BJ (cell line): ENCODE results near the gene COQ8A. TPM values are rescaled to one million over a fixed set of nuclear protein-coding genes. Genes with fewer than 3 reads are reported as not detected.

ENCODE experiments used
- CTCF ChIA-PET: fragments of 350-600 bp; formaldehyde crosslinking; extraction: SDS; loops from one replicate; lab custom pipeline; 2021; ENCODE audit warnings: antibody characterized with exemption, inconsistent platforms; lab: Yijun Ruan, JAX
- POLR2A ChIA-PET: fragments of 300-600 bp; sonication (Branson Sonifier 250); formaldehyde crosslinking; extraction: SDS; loops from one replicate; lab custom pipeline; 2021; ENCODE audit warnings: antibody characterized with exemption; lab: Charles Lee
- DNase-seq: peaks from one replicate; pipeline ENCODE4 v3.0.0-alpha.2; 2011; ENCODE audit warnings: low read depth
- H3K27me3 ChIP-seq: 2 replicates; pipeline ENCODE4 v1.6.0; 2011; ENCODE audit warnings: low read length; ENCODE audit not compliant: control insufficient read depth, insufficient read depth
- H3K36me3 ChIP-seq: 2 replicates; pipeline ENCODE4 v1.5.1; 2011; ENCODE audit warnings: low read length; ENCODE audit not compliant: control insufficient read depth, insufficient read depth
- H3K4me3 ChIP-seq: 2 replicates; pipeline ENCODE4 v1.5.1; 2011; ENCODE audit warnings: low read depth, mild to moderate bottlenecking, control low read depth, low read length
- polyA plus RNA-seq: library from polyadenylated mRNA; depleted of rRNA; stranded (reverse); fragments of >200 nt; gene quantifications from 2 replicates; pipeline ENCODE4 v1.2.3, GENCODE V29; 2011
- TF ChIP-seq, protein P1 (sequence below): IDR thresholded peaks from 2 replicates; pipeline ENCODE4 v1.5.1; 2011; ENCODE audit warnings: low read depth, mild to moderate bottlenecking, control low read depth, inconsistent platforms, low read length, moderate library complexity; ENCODE audit not compliant: insufficient read depth

The COQ8A gene
- polyA plus RNA-seq, 1 experiment: 6.8 TPM

DNA sequence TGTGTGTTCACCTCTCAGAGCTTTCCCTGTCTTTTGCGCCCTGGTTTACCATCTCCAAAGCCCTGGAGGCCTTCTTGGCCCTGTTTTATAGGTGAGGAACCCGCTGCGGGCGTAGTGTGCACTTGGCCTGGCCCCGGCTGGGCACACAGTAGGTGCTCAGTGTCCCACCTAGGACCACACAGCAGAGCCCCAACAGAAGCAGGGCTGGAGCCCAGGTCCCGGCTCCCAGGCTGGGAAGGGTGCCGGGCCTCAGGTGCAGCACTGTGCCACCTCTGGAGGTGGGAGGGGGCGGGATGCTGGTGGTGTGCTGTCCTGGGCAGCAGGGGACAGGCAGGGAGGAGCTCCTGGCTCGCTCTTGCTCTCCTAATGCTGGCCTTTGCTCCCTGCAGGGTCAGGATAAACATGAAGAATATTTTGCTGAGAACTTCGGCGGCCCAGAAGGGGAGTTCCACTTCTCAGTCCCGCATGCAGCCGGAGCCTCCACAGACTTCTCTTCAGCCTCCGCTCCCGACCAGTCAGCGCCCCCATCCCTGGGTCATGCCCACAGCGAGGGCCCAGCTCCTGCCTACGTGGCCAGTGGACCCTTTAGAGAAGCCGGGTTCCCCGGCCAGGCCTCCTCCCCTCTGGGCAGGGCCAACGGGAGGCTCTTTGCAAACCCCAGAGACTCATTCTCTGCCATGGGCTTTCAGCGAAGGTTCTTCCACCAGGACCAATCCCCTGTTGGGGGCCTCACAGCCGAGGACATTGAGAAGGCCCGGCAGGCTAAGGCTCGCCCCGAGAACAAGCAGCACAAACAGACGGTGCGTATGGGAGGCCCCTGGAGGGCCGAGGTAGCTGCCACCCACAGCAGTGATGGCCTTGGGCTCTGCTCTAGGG, 24.8 kb downstream of the COQ8A start:
- POLR2A ChIA-PET: no interaction called here
- DNase-seq: no peak
- H3K4me3 ChIP-seq: no peak overlapping the region
- CTCF ChIA-PET: no interaction called here
- no peaks in the 10 kb centered on the region for H3K27me3 ChIP-seq
- TF ChIP-seq, protein P1, sequence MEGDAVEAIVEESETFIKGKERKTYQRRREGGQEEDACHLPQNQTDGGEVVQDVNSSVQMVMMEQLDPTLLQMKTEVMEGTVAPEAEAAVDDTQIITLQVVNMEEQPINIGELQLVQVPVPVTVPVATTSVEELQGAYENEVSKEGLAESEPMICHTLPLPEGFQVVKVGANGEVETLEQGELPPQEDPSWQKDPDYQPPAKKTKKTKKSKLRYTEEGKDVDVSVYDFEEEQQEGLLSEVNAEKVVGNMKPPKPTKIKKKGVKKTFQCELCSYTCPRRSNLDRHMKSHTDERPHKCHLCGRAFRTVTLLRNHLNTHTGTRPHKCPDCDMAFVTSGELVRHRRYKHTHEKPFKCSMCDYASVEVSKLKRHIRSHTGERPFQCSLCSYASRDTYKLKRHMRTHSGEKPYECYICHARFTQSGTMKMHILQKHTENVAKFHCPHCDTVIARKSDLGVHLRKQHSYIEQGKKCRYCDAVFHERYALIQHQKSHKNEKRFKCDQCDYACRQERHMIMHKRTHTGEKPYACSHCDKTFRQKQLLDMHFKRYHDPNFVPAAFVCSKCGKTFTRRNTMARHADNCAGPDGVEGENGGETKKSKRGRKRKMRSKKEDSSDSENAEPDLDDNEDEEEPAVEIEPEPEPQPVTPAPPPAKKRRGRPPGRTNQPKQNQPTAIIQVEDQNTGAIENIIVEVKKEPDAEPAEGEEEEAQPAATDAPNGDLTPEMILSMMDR: no peak
- H3K36me3 ChIP-seq: no peaks in the 10 kb centered on the region; the same call in 1 of the 2 replicates

DNA sequence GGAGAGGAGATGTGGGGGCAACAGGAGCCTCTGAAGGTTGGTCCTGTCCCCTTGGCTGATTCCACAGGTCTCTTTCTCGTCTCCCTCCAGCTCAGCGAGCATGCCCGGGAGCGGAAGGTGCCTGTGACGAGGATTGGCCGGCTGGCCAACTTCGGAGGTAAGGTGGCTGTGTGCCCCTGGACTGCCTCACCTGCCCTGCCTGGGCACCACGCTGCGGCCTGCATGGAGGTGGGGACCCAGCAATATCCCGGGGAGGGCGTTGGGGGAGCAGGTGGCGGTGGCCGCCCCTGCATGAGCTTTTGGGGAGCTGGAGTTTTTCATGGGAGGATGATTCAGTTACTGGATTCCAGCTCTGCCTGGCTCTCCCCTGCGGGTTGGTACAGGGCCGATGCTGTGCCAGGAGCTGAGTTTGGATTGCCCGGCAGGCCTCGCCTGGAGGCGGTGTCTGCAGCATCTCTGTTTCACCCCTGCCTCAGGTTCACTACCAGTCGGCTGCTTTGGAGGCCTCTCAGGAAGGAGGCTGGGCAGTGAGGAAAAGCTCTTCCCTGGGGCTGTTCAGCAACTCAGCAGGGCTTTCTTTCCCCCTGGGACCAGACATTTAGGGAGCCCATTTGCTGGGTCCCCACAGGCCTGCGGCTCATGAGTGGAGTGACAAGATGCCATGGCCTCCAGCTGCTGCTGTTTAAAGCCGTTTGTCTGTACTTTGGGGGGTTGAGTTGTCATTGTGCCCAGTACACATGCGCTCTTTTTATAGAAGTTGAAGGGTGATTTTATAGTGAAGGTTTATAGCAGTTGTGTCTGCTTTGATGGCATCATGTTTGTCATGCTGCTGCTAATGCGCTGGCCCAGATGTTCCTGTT, 25.7 kb downstream of the COQ8A start:
- TF ChIP-seq, protein P1: no peak
- ChIA-PET POLR2A (no interaction called here), CTCF (no interaction called here)
- DNase-seq: no peak
- no peaks in the 10 kb centered on the region; the same call in 1 of the 2 replicates for H3K36me3 ChIP-seq
- H3K4me3 ChIP-seq: no peak overlapping the region
- H3K27me3 ChIP-seq: no peaks in the 10 kb centered on the region

DNA sequence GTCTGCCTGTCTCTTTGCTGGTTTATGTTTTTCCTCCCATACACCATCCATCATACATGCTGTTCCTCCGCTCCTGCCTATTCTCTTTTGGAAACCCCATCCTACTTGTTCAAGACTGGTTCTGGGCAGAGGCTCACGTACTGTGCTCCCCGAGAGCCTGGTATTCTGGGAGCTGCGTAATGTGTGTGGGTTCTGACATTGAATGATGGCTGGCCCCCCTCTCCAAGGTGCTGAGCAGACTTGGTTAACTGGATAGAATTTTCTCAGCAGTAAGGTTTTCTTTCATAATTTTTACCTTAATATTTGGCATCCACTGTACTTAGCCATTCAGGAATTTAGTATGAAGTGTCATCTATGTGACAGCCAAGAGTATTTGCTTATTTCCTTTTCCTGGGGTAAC, 26.6 kb downstream of the COQ8A start:
- CTCF ChIA-PET: no interaction called here
- Histone ChIP-seq H3K4me3 (no peak overlapping the region), H3K27me3 (no peaks in the 10 kb centered on the region), H3K36me3 (no peaks in the 10 kb centered on the region; the same call in 1 of the 2 replicates)
- TF ChIP-seq, protein P1: no peak
- DNase-seq: no peak
- POLR2A ChIA-PET: no interaction called here

DNA sequence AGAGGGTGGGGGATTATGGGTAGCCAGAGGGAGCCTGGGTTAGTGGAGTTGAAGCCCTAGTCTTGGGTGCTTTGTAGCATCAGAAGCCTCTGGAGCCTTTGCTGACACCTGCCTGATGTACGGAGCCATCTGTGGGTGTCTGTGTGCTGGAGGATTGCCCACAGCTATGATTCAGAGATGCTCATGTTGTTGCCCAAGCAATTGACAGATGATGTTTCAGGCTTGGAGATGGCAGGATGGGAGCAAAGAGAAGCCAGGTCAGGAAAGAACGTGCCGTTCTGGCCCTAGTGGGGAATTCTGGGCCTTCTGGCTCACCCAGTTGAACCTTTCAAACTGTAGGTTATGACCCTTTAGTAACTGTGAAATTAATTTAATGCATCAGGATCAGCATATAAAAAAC, 27.6 kb downstream of the COQ8A start:
- CTCF ChIA-PET: no interaction called here
- DNase-seq: no peak
- H3K4me3 ChIP-seq: no peak overlapping the region
- POLR2A ChIA-PET: no interaction called here
- no peaks in the 10 kb centered on the region; the same call in 1 of the 2 replicates for H3K36me3 ChIP-seq
- TF ChIP-seq, protein P1: no peak
- no peaks in the 10 kb centered on the region for H3K27me3 ChIP-seq

DNA sequence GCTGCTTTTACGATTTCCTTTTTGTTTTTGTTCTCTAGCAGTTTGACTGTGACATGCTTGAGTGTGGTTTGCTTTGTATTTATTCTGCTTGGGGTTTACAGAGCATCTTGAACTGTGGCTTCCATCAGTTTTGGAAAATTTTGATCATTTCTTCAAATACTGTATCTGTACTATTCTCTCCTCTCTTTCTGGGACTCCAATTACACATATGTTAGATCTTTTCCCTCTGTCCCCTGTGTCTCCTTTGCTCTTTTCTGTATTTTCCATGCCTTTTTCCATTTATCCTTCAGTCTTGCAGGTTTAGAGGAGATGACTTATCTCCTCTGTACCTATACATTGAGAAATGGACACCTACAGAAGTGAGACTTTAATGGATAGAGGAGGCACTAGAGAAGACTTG, 31.7 kb downstream of the COQ8A start:
- H3K36me3 ChIP-seq: no peaks in the 10 kb centered on the region
- DNase-seq: no peak
- TF ChIP-seq, protein P1: no peak
- ChIA-PET CTCF (interaction anchor here (0.8 kb wide), 1 partner anchor 31 kb away, joined by 3 read pairs; no protein-coding TSS in a partner anchor), POLR2A (no interaction called here)
- H3K4me3 ChIP-seq: no peak overlapping the region
- no peaks in the 10 kb centered on the region for H3K27me3 ChIP-seq
